HG02642 (cell line): ENCODE measurements around the gene CCDC3.
"Not testable (repeated sequence)": the region's sequence is repeated elsewhere in the genome, so short reads cannot be mapped to it uniquely, and the experiment has no call there.

Source experiments
- ATAC-seq: cut with Tn5 transposase; IDR thresholded peaks from one replicate; pipeline ENCODE4 v1.9.1; 2021; ENCODE audit warnings: mild to moderate bottlenecking; ENCODE audit not compliant: unreplicated experiment, poor library complexity

The CCDC3 gene

GRCh38 chr10:12898271-12898670, 103.2 kb downstream of the CCDC3 start:
- ATAC-seq = no peak

- no peak for ATAC-seq
Measured at GRCh38 chr10:12897278-12897677, 104.2 kb downstream of the CCDC3 start.

GRCh38 chr10:12896251-12896650, 105.3 kb downstream of the CCDC3 start:
- ATAC-seq = no peak

GRCh38 chr10:12892924-12893323, 108.6 kb downstream of the CCDC3 start:
- ATAC-seq = no peak

GRCh38 chr10:12890958-12891357, 110.6 kb downstream of the CCDC3 start:
- ATAC-seq = no peak

- ATAC-seq = no peak
Measured at GRCh38 chr10:12888470-12888869, 113.0 kb downstream of the CCDC3 start.

GRCh38 chr10:12887780-12888179, 113.7 kb downstream of the CCDC3 start:
- no peak for ATAC-seq

GRCh38 chr10:12884851-12885250, 116.7 kb downstream of the CCDC3 start:
- no peak for ATAC-seq

- ATAC-seq = no peak
Measured at GRCh38 chr10:12880423-12880822, 121.1 kb downstream of the CCDC3 start.

GRCh38 chr10:12877150-12877549, 124.4 kb downstream of the CCDC3 start:
- no peak for ATAC-seq

GRCh38 chr10:12876266-12876665, 125.2 kb downstream of the CCDC3 start:
- ATAC-seq = no peak

- ATAC-seq = no peak
Measured at GRCh38 chr10:12875100-12875499, 126.4 kb downstream of the CCDC3 start.

- ATAC-seq = no peak
Measured at GRCh38 chr10:12874501-12874900, 127.0 kb downstream of the CCDC3 start.

GRCh38 chr10:12873172-12873571, 128.3 kb downstream of the CCDC3 start:
- no peak for ATAC-seq

GRCh38 chr10:12872577-12872976, 128.9 kb downstream of the CCDC3 start:
- no peak for ATAC-seq

- ATAC-seq = no peak
Measured at GRCh38 chr10:12869427-12869826, 132.1 kb downstream of the CCDC3 start.

- ATAC-seq = no peak
Measured at GRCh38 chr10:12868229-12868628, 133.3 kb downstream of the CCDC3 start.

- not testable (repeated sequence) for ATAC-seq
Measured at GRCh38 chr10:12865515-12865914, 136.0 kb downstream of the CCDC3 start.

- ATAC-seq = no peak
Measured at GRCh38 chr10:12862459-12862858, 139.1 kb downstream of the CCDC3 start.

GRCh38 chr10:12854988-12855387, 146.5 kb downstream of the CCDC3 start:
- ATAC-seq = no peak

GRCh38 chr10:12852687-12853086, 148.8 kb downstream of the CCDC3 start:
- no peak for ATAC-seq

- no peak for ATAC-seq
Measured at GRCh38 chr10:12849319-12850181, 152.0 kb downstream of the CCDC3 start.
